Psoas muscle (tissue), 8 donors: ENCODE results near the gene ITPR2. TPM values are rescaled to one million over a fixed set of nuclear protein-coding genes. Genes with fewer than 3 reads are reported as not detected.

Experiments used
- ATAC-seq, 4 donors: fragments of 200-7000 bp; cut with Tn5 transposase; one replicate each; pipeline ENCODE4 v1.9.1; 2020; ENCODE audit warnings: moderate library complexity in 3 of 4, mild to moderate bottlenecking in 2 of 4
- DNase-seq, 2 donors: peaks; one replicate each; pipeline ENCODE4 v3.0.0-alpha.2; 2020
- H3K27ac ChIP-seq: fragments of 200-600 bp; one replicate; pipeline ENCODE4 v1.8.0; 2022
- H3K27me3 ChIP-seq, 3 donors: fragments of 200-600 bp in 1 of 3; one replicate each; pipeline versions ENCODE4 v1.6.1 to v1.8.0; 2013 to 2022; ENCODE audit warnings: low read length in 2 of 3, mild to moderate bottlenecking in 2 of 3, moderate library complexity in 1 of 3; ENCODE audit not compliant: insufficient read depth in 3 of 3
- H3K36me3 ChIP-seq, 2 donors: fragments of 200-600 bp in 1 of 2; one replicate each; pipeline versions ENCODE4 v1.6.1 to v1.8.0; 2013 to 2022; ENCODE audit warnings: low read depth in 1 of 2, mild to moderate bottlenecking in 1 of 2, moderate library complexity in 1 of 2; ENCODE audit not compliant: insufficient read depth in 1 of 2
- H3K4me1 ChIP-seq: fragments of 200-600 bp; one replicate; pipeline ENCODE4 v1.8.0; 2022
- H3K4me3 ChIP-seq: fragments of 200-600 bp; one replicate; pipeline ENCODE4 v1.8.0; 2022; ENCODE audit warnings: mild to moderate bottlenecking
- H3K9me3 ChIP-seq: fragments of 200-600 bp; one replicate; pipeline ENCODE4 v1.8.0; 2022
- WGBS, 3 donors: extraction: QIAGEN DNeasy Blood & Tissue Kit; methylation state at CpG; one replicate each; pipeline versions ENCODE4 v1.1.6 to v1.1.7; 2013; 5-methylcytosine and 5-hydroxymethylcytosine counted together
- intact Hi-C, 2 donors: fragments of 100-400 bp; cut with DNase I; formaldehyde crosslinking; loops; one replicate each; pipeline versions ENCODE4 v1.11.0 to v1.14.2; 2022
- polyA plus RNA-seq, 3 donors: library from polyadenylated mRNA; stranded (reverse); fragments of 200-250 nt; gene quantifications; one replicate each; pipeline ENCODE4 v1.2.3, GENCODE V29; 2013
- total RNA-seq, 4 donors: library from RNA; stranded (reverse); fragmentation: NEBNext Ultra II Directional in 2 of 4; extraction: Animal tissue kit (Norgen Biotek cat#: 25700) in 2 of 4; gene quantifications; one replicate each; pipeline versions ENCODE4 v1.2.1 to v1.2.4, GENCODE V29; 2021 to 2023
- TF ChIP-seq, protein P1 (sequence below): fragments of 200-600 bp; IDR thresholded peaks from one replicate; pipeline ENCODE4 v1.8.0; 2022; ENCODE audit warnings: antibody characterized with exemption
- donor health status: healthy with polysubstance abuse.
- donor health status: DM: no; HTN: no; CAD: no; lungs with moderate emphysema.
- donor health status: Bipolar disorder and iron deficiency.
- donor health status: healthy.
- donor health status: DM: yes; HTN: yes; CAD: no.
- donor health status: DM: no; HTN: no; CAD: no.
- donor health status: DM: no; HTN: no; CAD: no.
- donor health status: DM: yes; HTN: yes; CAD: no.

The ITPR2 gene
- total and polyA plus RNA-seq, 7 donors, result 0.86 to 10.3 (median 6.1) TPM

DNA sequence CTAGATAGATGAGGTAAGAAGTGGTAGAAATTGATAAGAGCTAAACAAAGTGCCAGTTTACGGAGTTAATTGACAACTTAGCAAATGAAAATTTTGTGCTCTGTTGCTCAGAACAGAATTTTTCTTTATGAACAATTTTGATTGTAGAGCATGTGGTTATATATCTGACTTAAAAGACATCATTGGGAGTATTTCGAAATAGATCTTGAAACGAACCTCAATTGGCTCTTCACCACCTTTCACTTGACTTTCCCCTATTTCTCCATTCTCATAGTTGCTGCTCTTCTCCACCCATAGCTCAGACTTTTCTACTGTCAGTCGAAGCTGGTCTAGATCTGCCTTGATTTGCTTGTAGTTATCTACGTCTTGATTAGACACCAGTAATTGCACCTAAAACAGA is 212.1 kb downstream of the ITPR2 start:
- 91 to 96% (median 96%) methylated on average over 5 of the region's 5 CpGs for WGBS, 3 donors
- Histone ChIP-seq H3K4me1 (no peaks in the 10 kb centered on the region), H3K9me3 (no peaks in the 10 kb centered on the region)

DNA sequence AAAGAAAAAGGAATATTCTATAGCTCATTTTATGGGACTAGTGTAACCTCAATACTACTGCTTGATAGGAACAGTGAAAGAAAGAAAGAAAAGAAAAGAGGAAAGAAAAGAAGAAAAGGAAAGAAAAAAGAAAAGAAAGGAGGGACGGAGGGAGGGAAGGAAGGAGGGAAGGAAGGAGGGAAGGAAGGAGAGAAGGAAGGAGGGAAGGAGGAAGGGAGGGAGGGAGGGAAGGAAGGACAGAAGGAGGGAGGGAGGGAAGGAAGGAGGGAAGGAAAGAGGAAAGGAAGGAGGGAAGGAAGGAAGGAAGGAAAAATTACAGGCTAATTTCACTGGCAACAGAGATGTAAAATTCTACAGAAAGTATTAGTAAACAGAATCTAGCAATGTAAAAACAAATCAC is 215.5 kb downstream of the ITPR2 start:
- Histone ChIP-seq H3K4me3 (no peak overlapping the region), H3K9me3 (no peaks in the 10 kb centered on the region), H3K4me1 (no peaks in the 10 kb centered on the region), H3K36me3 (peaks cover 2 to 25% of the 10 kb centered on the region in 2 donors), H3K27me3 (no peaks in the 10 kb centered on the region), H3K27ac (no peak overlapping the region)
- DNase-seq, result no peak
- intact Hi-C loops, result no loop called here
- ATAC-seq, result no peak
- 80 to 91% (median 86%) methylated on average over 1 of the region's 1 CpG for WGBS, 3 donors
- TF ChIP-seq, protein P1, sequence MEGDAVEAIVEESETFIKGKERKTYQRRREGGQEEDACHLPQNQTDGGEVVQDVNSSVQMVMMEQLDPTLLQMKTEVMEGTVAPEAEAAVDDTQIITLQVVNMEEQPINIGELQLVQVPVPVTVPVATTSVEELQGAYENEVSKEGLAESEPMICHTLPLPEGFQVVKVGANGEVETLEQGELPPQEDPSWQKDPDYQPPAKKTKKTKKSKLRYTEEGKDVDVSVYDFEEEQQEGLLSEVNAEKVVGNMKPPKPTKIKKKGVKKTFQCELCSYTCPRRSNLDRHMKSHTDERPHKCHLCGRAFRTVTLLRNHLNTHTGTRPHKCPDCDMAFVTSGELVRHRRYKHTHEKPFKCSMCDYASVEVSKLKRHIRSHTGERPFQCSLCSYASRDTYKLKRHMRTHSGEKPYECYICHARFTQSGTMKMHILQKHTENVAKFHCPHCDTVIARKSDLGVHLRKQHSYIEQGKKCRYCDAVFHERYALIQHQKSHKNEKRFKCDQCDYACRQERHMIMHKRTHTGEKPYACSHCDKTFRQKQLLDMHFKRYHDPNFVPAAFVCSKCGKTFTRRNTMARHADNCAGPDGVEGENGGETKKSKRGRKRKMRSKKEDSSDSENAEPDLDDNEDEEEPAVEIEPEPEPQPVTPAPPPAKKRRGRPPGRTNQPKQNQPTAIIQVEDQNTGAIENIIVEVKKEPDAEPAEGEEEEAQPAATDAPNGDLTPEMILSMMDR, result no peak

More for the DNA sequence above, 212.1 kb downstream of the ITPR2 start:
- no peak for ATAC-seq
- H3K4me3 ChIP-seq, result no peak overlapping the region
- no peak overlapping the region for H3K27ac ChIP-seq
- no peak for DNase-seq
- H3K36me3 ChIP-seq, result peaks cover 0 to 27% of the 10 kb centered on the region in 2 donors
- intact Hi-C loops, result no loop called here
- H3K27me3 ChIP-seq, result no peaks in the 10 kb centered on the region
- TF ChIP-seq, protein P1, result no peak

DNA sequence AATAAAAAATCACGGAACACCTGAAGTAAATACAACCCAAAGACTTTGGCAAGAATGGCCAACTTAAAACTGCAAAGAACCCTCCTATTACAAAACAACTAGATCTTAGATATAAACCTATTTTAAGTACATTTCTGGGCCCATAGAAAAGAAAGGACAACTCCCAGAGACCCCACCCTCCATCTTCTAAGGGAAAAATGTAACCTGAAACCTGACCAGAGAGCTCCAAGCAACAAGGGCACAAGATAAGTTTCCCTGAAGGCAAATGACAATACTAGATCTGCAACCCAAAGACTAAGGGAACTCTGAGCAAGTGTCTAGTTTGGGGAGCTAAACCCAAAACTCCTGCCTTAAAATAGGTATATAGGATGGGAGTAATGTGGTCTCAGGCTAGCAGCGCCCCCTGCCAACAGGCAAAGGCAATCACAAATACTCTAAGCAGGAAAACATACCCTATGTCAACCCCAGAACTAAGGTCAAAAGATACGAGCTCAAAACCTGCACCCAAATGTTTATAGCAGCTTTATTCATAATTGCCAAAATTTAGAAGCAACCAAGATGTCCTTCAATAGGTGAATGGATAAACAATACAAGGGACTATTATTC is 218.9 kb downstream of the ITPR2 start:
- 60 to 66% (median 65%) methylated on average over 3 of the region's 3 CpGs for WGBS, 3 donors
- Histone ChIP-seq H3K9me3 (no peaks in the 10 kb centered on the region), H3K27me3 (no peaks in the 10 kb centered on the region), H3K27ac (no peak overlapping the region), H3K4me1 (no peaks in the 10 kb centered on the region), H3K36me3 (peaks cover 2 to 6% of the 10 kb centered on the region in 2 donors), H3K4me3 (no peak overlapping the region)
- ATAC-seq (peak in 1 of 4 donors; percentile 38), DNase-seq (no peak)
- intact Hi-C loops, result no loop called here
- TF ChIP-seq, protein P1, result peak; percentile 16

DNA sequence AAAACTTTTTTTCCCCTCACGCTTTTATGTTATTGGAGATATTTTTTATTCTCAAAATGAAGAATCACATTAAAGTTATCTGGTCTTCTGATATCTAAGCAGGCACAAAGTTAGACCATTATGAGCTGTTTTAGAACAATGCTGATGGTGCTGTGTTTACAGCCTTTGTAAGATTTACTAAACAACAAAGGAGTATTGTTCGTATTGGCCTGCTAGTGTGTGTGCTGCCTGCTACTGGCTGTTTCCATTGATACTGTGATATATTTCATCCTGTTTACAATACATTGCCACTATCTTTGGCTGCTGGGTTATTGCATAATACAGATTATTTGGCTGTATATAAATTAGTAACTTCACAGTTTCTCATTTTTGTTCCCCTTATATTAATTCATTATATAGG is 220.8 kb downstream of the ITPR2 start:
- Histone ChIP-seq H3K9me3 (no peaks in the 10 kb centered on the region), H3K27me3 (no peaks in the 10 kb centered on the region), H3K27ac (no peak overlapping the region), H3K4me3 (no peak overlapping the region), H3K36me3 (peaks cover 0 to 2% of the 10 kb centered on the region in 2 donors), H3K4me1 (no peaks in the 10 kb centered on the region)
- intact Hi-C loops, result no loop called here
- WGBS, 3 donors, result 71 to 92% (median 90%) methylated on average over 2 of the region's 2 CpGs
- DNase-seq (no peak), ATAC-seq (no peak)
- TF ChIP-seq, protein P1, result no peak

DNA sequence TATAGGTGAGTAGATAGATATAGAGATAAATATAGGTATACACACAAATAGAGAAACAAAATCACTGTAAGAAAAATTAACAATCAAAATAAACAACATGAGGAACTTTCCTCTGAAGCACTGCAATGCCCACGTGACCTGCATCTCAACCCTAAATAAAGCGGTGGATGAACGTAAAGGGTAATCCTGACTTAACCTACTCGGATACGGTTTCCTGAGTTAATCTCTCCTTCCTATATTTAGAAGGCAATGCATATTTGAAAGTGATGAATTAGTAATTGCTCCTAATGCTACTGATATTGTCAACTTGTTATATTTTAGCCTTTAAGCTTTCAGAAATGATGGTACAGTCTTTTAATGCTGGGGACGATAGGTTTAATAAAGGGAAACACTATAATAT is 221.4 kb downstream of the ITPR2 start:
- no peaks in the 10 kb centered on the region for H3K4me1 ChIP-seq
- H3K4me3 ChIP-seq, result no peak overlapping the region
- no peak for DNase-seq
- H3K9me3 ChIP-seq, result no peaks in the 10 kb centered on the region
- no peak for ATAC-seq
- whole genome bisulfite sequencing, 3 donors, result 41 to 62% (median 42%) methylated on average over 6 of the region's 6 CpGs
- peaks cover 0 to 2% of the 10 kb centered on the region in 2 donors for H3K36me3 ChIP-seq
- TF ChIP-seq, protein P1, result no peak
- intact Hi-C loops, result no loop called here
- H3K27ac ChIP-seq, result no peak overlapping the region
- no peaks in the 10 kb centered on the region for H3K27me3 ChIP-seq
